Stromal cell of bone marrow (primary cell): ENCODE measurements around the gene SH2D3A.

Experiments
- DNase-seq: peaks from one replicate; pipeline ENCODE4 v3.0.0-alpha.2; 2012; ENCODE audit warnings: low read depth

SH2D3A gene

DNA sequence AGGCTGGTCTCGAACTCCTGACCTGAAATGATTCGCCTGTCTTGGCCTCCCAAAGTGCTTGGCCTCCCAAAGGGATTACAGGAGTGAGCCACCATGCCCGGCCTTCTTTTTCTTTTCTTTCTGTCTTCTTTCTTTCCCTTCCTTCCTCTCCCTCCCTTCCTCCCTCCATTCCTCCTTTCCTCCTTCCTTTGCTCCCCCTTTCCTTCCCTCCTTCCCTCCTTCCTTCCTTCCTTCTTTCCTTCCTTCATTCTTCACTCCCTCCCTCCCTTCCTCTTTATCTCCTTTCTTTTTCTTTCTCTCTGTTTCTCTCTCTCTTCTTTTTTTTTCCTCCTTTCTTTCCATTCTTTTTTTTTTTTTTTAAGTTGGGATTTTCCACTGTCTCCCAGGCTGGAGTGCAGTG, 58.9 kb downstream of the SH2D3A start:
- DNase-seq, result no peak

DNA sequence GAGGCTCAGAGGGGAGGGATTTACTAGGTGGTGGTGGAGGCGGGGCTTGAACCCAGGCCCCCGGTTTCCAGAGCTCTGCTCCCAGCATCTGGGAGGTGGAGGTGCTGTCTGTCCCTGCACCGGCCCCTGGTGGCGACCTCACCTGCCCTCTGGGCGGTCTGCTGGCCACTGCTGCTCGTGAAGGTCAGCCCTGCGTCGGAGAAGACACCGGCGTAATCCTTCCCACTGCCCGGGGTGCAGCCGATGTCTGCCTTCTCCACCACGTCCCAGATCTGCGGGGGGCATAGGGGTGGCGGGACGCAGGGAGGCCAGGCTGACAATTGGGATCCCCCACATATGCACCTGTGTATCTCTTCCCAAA, 59.6 kb downstream of the SH2D3A start:
- DNase-seq, result no peak

DNA sequence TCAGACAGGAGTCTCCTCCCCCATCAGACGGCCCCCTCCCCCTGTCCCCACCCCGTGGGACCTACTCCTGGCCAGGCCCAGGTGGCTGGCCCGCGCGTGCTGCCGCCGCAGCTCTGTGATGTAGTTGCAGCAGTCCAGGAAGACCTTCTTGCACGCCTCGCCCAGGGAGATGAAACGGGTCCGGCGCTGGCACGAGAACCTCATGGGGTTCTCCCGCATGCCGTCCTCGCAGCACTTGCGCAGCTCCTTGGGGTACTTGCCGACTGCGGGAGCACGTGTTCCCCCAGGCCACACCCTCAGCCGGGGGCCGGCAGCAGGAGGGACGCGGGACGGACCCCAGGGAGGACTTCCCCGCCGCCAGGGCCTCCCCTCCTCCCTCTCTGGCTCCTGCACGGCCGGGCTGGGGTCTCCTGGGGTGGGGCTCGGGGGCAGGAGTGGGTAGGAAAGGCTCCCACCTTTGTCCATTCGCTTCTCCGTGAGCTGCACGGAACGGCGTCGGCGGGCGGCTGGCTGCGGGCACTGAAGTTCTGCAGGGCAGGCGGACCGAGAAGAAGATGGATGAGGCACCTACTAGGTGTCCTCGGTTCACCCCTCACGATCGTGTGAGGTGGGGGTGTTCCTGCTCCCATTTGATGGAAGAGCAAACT, 60.1 kb downstream of the SH2D3A start:
- no peak for DNase-seq

DNA sequence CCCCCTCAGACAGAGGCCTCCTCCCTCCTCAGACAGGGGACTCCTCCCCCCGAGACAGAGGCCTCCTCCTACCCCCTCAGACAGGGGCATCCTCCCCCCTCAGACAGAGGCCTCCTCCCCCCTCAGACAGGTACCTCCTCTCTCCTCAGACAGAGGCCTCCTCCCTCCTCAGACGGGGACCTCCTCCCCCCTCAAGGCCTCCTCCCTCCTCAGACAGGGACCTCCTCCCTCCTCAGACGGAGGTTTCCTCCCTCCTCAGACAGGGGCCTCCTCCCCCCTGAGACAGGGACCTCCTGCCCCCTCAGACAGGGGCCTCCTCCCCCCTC, 60.6 kb downstream of the SH2D3A start:
- no peak for DNase-seq

DNA sequence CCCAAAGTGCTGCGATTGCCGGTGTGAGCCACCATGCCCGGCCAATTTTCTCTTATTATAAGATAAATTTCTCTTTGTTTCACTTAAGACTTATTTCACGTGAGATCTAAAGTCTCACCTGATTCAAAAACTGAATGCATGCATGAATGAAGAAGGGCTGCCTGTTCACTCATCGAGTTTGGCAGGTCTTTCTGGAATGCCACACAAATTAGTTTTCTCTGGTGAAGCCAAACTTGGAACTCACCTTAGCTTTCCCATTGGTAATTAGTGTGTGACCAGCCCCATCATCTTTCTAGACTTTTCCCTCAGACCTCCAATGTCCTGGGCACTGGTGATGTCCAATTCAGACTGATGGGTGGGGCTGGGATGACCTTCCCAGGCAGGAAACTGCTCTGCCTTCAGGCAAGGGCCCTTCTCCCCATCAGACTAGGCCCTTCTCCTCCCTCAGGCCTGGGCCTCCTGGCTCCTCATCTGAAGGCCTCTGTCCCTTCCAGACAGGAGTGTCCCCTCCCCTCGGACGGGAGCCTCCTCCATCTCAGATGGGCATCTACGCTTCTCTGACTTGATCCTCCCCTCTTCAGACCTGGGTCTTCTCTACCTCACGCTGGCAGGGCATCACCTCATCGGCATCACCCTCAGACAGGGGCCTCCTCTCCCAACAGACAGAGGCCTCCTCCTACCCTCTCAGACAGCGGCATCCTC, 61.2 kb downstream of the SH2D3A start:
- no peak for DNase-seq
